ENCODE data around the gene NEIL3.

DNA sequence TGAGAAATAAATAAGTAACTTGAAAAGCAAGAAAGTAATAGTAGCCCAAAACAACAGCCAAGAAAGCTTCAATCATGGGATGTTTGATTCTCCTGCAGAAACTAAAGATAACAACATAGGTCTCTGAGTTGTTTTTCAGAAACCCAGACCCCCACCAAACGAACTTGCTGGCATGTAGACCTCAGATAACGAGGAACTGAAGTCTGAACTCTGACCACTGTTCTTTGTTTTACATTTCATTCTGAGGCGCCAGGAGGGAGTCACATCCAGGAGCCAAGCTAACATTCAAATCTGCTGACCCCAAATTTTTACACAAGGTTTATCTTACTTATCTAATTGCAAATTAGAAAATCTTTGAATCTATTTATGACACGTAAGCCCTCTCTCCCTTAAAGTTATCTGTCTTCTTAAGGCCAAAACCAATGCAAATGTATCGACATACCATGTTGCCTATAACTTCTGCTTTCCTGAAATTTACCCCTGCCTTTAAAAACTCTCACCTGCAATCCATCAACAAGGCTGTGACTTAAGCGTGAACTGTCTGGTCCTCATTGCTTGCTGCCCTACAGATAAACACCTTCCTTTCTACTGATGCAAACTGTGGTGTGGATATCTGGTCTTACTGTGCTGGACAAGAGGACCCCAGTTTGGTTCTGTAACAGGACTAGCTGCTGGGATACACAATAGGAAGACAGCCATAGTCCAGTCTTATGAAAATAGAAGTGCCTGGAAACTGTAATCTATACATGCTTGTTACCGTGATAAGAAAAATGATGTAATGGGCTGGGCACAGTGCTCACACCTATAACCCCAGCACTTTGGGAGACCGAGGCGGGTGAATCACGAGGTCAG lies 37.5 kb upstream of the NEIL3 start:
- TF ChIP-seq ZNF407 (IDR thresholded peaks at IDR 0.05; ENCODE audit: low read depth) = no peak
- TF ChIP-seq, protein P1, sequence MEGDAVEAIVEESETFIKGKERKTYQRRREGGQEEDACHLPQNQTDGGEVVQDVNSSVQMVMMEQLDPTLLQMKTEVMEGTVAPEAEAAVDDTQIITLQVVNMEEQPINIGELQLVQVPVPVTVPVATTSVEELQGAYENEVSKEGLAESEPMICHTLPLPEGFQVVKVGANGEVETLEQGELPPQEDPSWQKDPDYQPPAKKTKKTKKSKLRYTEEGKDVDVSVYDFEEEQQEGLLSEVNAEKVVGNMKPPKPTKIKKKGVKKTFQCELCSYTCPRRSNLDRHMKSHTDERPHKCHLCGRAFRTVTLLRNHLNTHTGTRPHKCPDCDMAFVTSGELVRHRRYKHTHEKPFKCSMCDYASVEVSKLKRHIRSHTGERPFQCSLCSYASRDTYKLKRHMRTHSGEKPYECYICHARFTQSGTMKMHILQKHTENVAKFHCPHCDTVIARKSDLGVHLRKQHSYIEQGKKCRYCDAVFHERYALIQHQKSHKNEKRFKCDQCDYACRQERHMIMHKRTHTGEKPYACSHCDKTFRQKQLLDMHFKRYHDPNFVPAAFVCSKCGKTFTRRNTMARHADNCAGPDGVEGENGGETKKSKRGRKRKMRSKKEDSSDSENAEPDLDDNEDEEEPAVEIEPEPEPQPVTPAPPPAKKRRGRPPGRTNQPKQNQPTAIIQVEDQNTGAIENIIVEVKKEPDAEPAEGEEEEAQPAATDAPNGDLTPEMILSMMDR (IDR thresholded peaks at IDR 0.05 in 2 of 3, conservative IDR thresholded peaks at IDR 0.05 in 1 of 3; ENCODE audit: insufficient read depth in 2 of 3, low read depth in 1 of 3, low read length in 3 of 3) = no peak
- TF ChIP-seq ZKSCAN8 (CRISPR knock-in tag; IDR thresholded peaks at IDR 0.05) = no peak
